Nephron progenitor cell (in vitro differentiated cells): ENCODE measurements around the gene NEMF.
"Not testable (repeated sequence)": the region's sequence is repeated elsewhere in the genome, so short reads cannot be mapped to it uniquely, and the experiment has no call there.

Experiments
- DNase-seq: peaks from one replicate; pipeline ENCODE4 v3.0.0; 2021
- H3K27ac Mint-ChIP-seq: 2 replicates; pipeline ENCODE4 v1.8.0; 2021; ENCODE audit warnings: mild to moderate bottlenecking, moderate library complexity, mixed read lengths
- H3K27me3 Mint-ChIP-seq: 2 replicates; pipeline ENCODE4 v1.8.0; 2021; ENCODE audit warnings: mild to moderate bottlenecking, low read depth, mixed read lengths; ENCODE audit not compliant: poor library complexity
- H3K36me3 Mint-ChIP-seq: 2 replicates; pipeline ENCODE4 v1.8.0; 2021; ENCODE audit warnings: low read depth, mixed read lengths
- H3K4me1 Mint-ChIP-seq: 2 replicates; pipeline ENCODE4 v1.8.0; 2021; ENCODE audit warnings: mixed read lengths
- H3K4me3 Mint-ChIP-seq: 2 replicates; pipeline ENCODE4 v1.8.0; 2021; ENCODE audit warnings: mild to moderate bottlenecking, moderate library complexity, mixed read lengths
- H3K9me3 Mint-ChIP-seq: 2 replicates; pipeline ENCODE4 v1.8.0; 2021; ENCODE audit warnings: mild to moderate bottlenecking, moderate library complexity, mixed read lengths
- TF ChIP-seq, protein P1 (sequence below): fragments of 200-600 bp; sonication (generic); IDR thresholded peaks from 2 replicates; pipeline ENCODE4 v1.5.0; 2021; ENCODE audit warnings: antibody characterized with exemption

Gene NEMF

DNA sequence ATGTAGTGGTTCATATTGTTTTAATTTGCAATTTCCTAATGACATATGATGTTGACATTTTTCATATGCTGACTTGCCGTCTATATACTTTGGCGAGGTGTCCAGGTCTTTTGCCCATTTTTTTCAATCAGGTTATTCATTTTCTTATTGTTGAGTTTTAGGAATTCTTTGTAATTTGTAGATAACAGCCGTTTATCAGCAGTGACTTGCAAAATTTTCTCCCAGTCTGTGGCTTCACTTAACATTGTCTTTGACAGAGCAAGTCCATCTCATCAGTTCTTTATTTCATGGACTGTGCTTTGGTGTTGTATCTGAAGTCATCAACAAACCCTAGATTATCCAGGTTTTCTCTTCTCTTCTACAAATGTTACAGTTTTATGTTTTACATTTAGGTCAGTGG, 97.2 kb downstream of the NEMF start:
- TF ChIP-seq, protein P1, sequence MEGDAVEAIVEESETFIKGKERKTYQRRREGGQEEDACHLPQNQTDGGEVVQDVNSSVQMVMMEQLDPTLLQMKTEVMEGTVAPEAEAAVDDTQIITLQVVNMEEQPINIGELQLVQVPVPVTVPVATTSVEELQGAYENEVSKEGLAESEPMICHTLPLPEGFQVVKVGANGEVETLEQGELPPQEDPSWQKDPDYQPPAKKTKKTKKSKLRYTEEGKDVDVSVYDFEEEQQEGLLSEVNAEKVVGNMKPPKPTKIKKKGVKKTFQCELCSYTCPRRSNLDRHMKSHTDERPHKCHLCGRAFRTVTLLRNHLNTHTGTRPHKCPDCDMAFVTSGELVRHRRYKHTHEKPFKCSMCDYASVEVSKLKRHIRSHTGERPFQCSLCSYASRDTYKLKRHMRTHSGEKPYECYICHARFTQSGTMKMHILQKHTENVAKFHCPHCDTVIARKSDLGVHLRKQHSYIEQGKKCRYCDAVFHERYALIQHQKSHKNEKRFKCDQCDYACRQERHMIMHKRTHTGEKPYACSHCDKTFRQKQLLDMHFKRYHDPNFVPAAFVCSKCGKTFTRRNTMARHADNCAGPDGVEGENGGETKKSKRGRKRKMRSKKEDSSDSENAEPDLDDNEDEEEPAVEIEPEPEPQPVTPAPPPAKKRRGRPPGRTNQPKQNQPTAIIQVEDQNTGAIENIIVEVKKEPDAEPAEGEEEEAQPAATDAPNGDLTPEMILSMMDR: no peak
- no peak for DNase-seq
- Mint-ChIP-seq H3K36me3 (no peaks in the 10 kb centered on the region), H3K9me3 (peaks cover 7% of the 10 kb centered on the region), H3K27me3 (peaks cover 8% of the 10 kb centered on the region), H3K4me1 (no peaks in the 10 kb centered on the region), H3K4me3 (no peak overlapping the region), H3K27ac (no peak overlapping the region)

DNA sequence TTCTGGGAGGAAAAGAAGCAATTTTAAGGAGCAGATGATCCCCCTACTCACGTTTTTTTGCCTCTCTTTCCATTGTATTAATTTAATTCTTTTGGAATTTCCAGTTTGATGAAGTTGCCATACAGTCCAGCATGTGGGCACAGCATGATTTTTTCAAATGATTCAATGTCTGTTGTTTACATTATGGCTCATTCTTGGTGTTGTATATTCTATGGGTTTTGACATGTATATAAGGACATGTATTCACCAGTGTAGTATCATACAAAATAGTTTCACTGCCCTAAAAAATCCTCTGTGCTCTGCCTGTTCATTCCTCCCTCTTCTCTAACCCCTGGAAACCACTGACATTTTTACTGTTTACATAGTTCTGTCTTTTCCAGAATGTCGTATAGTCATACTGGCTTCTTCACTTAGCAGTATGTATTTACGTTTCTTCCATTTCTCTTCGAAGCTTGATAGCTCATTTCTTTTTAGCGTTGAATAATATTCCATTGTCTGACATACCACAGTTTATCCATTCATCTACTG, 98.0 kb downstream of the NEMF start:
- no peak for DNase-seq
- TF ChIP-seq, protein P1: no peak
- no peaks in the 10 kb centered on the region for H3K4me1 Mint-ChIP-seq
- peaks cover 6% of the 10 kb centered on the region for H3K27me3 Mint-ChIP-seq
- peaks cover 7% of the 10 kb centered on the region for H3K9me3 Mint-ChIP-seq
- no peak overlapping the region for H3K27ac Mint-ChIP-seq
- no peaks in the 10 kb centered on the region for H3K36me3 Mint-ChIP-seq
- no peak overlapping the region for H3K4me3 Mint-ChIP-seq

DNA sequence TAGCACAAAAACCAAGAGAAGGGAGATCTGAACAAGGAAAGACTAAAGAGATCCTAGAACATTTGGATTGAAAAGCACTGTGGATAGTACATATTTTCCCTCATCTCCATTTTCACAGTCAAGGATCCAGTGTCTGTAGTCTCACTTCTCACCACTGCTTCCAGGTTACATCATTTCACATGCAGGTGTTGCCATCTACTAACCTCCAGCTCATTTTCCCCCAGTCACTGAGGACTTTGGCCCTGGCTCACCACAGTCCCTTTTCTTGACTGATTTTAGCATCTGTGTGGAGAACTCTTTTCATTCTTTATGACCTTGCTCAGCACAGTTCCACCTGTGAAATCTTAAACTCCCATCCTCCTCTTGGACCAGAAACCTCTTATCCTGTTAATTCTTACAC, 106.1 kb downstream of the NEMF start:
- H3K27me3 Mint-ChIP-seq: peaks cover 19% of the 10 kb centered on the region
- H3K4me3 Mint-ChIP-seq, H3K4me1 Mint-ChIP-seq: not testable (repeated sequence)

DNA sequence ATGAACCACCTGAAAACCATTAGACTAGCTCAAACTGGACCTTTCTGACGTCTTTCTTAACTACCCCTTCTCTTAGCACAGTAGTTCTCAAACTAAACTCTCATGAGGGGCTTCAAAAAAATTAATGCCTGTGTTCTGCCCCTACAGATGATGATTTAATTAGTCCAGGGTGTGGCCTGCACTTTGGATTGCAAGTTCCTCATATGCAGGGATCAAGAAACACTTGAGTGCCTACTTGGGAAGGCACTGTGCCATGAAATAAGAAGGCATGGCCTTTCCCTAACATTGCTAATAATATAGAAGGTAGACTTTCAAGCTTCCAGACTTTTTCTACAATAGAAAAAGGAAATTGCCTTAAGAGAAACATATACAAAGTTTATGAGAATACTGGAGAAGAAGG, 107.4 kb downstream of the NEMF start:
- Mint-ChIP-seq H3K9me3 (no peaks in the 10 kb centered on the region), H3K4me3 (no peak overlapping the region), H3K27me3 (peaks cover 19% of the 10 kb centered on the region), H3K27ac (no peak overlapping the region), H3K36me3 (no peaks in the 10 kb centered on the region), H3K4me1 (no peaks in the 10 kb centered on the region)
- no peak for DNase-seq
- TF ChIP-seq, protein P1: no peak

More for the DNA sequence above, 106.1 kb downstream of the NEMF start:
- H3K27ac Mint-ChIP-seq, DNase-seq, H3K9me3 Mint-ChIP-seq, H3K36me3 Mint-ChIP-seq: not testable (repeated sequence)

DNA sequence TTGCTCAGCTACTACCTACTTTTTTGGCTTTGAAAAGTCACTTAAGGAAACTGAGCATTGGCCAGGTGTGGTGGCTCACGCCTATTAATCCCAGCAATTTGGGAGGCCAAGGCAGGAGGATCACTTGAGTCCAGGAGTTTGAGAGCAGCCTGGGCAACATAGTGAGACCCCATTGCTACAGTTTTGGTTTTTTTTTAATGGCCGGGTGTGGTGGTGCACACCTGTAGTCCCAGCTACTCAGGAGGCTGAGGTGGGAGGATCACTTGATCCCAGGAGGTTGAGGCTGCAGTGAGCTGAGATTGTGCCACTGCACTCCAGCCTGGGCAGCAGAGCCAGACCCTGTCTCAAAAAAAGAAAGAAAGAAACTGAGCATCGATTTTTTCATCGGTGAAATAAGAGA, 116.9 kb downstream of the NEMF start:
- not testable (repeated sequence) for H3K4me1 Mint-ChIP-seq, H3K4me3 Mint-ChIP-seq, DNase-seq, H3K9me3 Mint-ChIP-seq, H3K36me3 Mint-ChIP-seq, H3K27ac Mint-ChIP-seq
- H3K27me3 Mint-ChIP-seq: peaks cover 10% of the 10 kb centered on the region

DNA sequence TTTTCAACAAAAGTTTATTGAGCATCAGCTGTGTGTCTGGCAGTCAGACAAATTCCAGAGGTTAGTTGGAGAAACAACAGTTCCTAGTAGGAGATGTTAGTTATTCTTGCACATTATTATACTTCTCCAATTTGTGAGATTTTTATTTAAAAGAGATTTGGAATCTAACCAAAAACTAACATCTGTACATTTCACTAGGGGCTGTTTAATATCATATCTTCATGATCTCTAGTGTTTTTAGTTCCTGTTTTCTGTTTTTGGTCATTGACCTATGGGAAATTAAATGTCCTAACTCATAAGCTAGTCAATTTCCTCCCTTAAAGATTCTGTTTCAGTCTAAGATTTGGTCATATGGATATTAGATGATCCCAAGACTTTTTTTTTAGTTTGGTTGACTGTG, 118.8 kb downstream of the NEMF start:
- Mint-ChIP-seq H3K9me3 (no peaks in the 10 kb centered on the region), H3K27me3 (peaks cover 3% of the 10 kb centered on the region), H3K27ac (no peak overlapping the region), H3K4me1 (no peaks in the 10 kb centered on the region), H3K4me3 (no peak overlapping the region), H3K36me3 (no peaks in the 10 kb centered on the region)
- TF ChIP-seq, protein P1: no peak
- DNase-seq: no peak

DNA sequence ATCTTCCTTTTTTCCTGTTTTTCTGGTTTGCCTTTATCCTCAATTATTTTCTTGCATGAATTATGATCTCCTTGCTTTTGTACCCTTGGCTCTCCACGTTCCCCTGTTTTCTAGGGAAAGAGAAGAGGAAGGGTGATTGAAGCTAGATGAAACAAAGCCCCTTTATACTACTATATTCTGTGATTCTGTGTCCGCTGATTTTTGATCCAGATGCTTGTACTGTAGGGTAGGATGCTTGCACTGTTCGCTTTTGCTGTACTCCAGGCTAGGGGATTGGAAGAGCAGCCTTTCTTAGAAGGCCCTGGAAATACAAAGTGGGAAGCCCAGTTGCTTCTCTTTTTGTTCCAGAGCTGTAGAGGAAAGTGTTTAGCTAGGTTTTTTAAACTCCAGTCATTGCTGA, 119.7 kb downstream of the NEMF start:
- no peak for DNase-seq
- H3K36me3 Mint-ChIP-seq: no peaks in the 10 kb centered on the region
- no peak overlapping the region for H3K4me3 Mint-ChIP-seq
- TF ChIP-seq, protein P1: no peak
- H3K27me3 Mint-ChIP-seq: no peaks in the 10 kb centered on the region
- no peaks in the 10 kb centered on the region for H3K4me1 Mint-ChIP-seq
- H3K27ac Mint-ChIP-seq: peak overlapping the region; percentile 7
- H3K9me3 Mint-ChIP-seq: no peaks in the 10 kb centered on the region
